Occipital lobe (tissue), 2 donors: ENCODE measurements around the gene CHST9. TPM values are rescaled to one million over a fixed set of nuclear protein-coding genes. Genes with fewer than 3 reads are reported as not detected.
"Not testable (repeated sequence)": the region's sequence is repeated elsewhere in the genome, so short reads cannot be mapped to it uniquely, and the experiment has no call there.

ENCODE experiments used
- DNase-seq: peaks from one replicate; lab custom pipeline; 2025; lab: John Stamatoyannopoulos, UW
- total RNA-seq: library from RNA; depleted of rRNA; stranded (reverse); fragments of >200 nt; gene quantifications from one replicate; pipeline ENCODE4 v1.2.3, GENCODE V29; 2014

The CHST9 gene
- total RNA-seq, 1 donor from 2014 or later, result 3.1 TPM

- DNase-seq, result no peak
Observed at GRCh38 chr18:27171993-27172392, 13.1 kb downstream of the CHST9 start.

GRCh38 chr18:27165412-27165811 is 19.7 kb downstream of the CHST9 start:
- DNase-seq, result no peak

- no peak for DNase-seq
Observed at GRCh38 chr18:27164905-27165304, 20.2 kb downstream of the CHST9 start.

- not testable (repeated sequence) for DNase-seq
Observed at GRCh38 chr18:27163197-27163716, 21.9 kb downstream of the CHST9 start.

GRCh38 chr18:27149240-27149639 is 35.9 kb downstream of the CHST9 start:
- not testable (repeated sequence) for DNase-seq

GRCh38 chr18:27144672-27145071 is 40.4 kb downstream of the CHST9 start:
- no peak for DNase-seq

- no peak for DNase-seq
Observed at GRCh38 chr18:27143580-27144287, 41.4 kb downstream of the CHST9 start.

GRCh38 chr18:27142891-27143290 is 42.2 kb downstream of the CHST9 start:
- no peak for DNase-seq

- DNase-seq, result no peak
Observed at GRCh38 chr18:27141876-27142275, 43.2 kb downstream of the CHST9 start.

- no peak for DNase-seq
Observed at GRCh38 chr18:27138079-27138478, 47.0 kb downstream of the CHST9 start.

- DNase-seq, result no peak
Observed at GRCh38 chr18:27136208-27136535, 48.9 kb downstream of the CHST9 start.

GRCh38 chr18:27135504-27136207 is 49.5 kb downstream of the CHST9 start:
- DNase-seq, result no peak

- no peak for DNase-seq
Observed at GRCh38 chr18:27130065-27130630, 55.0 kb downstream of the CHST9 start.

GRCh38 chr18:27124196-27124595 is 60.9 kb downstream of the CHST9 start:
- no peak for DNase-seq

- DNase-seq, result no peak
Observed at GRCh38 chr18:27121108-27121507, 64.0 kb downstream of the CHST9 start.

- DNase-seq, result no peak
Observed at GRCh38 chr18:27120246-27120645, 64.9 kb downstream of the CHST9 start.

GRCh38 chr18:27118973-27119372 is 66.1 kb downstream of the CHST9 start:
- no peak for DNase-seq

GRCh38 chr18:27114842-27115241 is 70.3 kb downstream of the CHST9 start:
- DNase-seq, result no peak

GRCh38 chr18:27113358-27113757 is 71.8 kb downstream of the CHST9 start:
- no peak for DNase-seq

- DNase-seq, result no peak
Observed at GRCh38 chr18:27110319-27110718, 74.8 kb downstream of the CHST9 start.

GRCh38 chr18:27109451-27109850 is 75.7 kb downstream of the CHST9 start:
- DNase-seq, result no peak

GRCh38 chr18:27108842-27109241 is 76.3 kb downstream of the CHST9 start:
- no peak for DNase-seq

- no peak for DNase-seq
Observed at GRCh38 chr18:27104743-27105142, 80.4 kb downstream of the CHST9 start.
